Trophoblast cell (in vitro differentiated cells and primary cell): ENCODE data around the gene SLC5A10.
"Not testable (repeated sequence)": the region's sequence is repeated elsewhere in the genome, so short reads cannot be mapped to it uniquely, and the experiment has no call there.

ENCODE experiments used
- DNase-seq, 2 donors: peaks; one replicate each; pipeline ENCODE4 v3.0.0-alpha.2; 2016
- H2AFZ ChIP-seq: 2 replicates; pipeline ENCODE4 v1.6.1; 2013; ENCODE audit warnings: low read length, moderate library complexity, mild to moderate bottlenecking; ENCODE audit not compliant: insufficient read depth, poor library complexity
- H2AK5ac ChIP-seq: 2 replicates; pipeline ENCODE4 v1.6.1; 2013; ENCODE audit warnings: mild to moderate bottlenecking, low read length
- H2BK120ac ChIP-seq: 2 replicates; pipeline ENCODE4 v1.6.1; 2013; ENCODE audit warnings: low read length, mild to moderate bottlenecking, moderate library complexity; ENCODE audit not compliant: insufficient read depth, poor library complexity
- H2BK12ac ChIP-seq: 2 replicates; pipeline ENCODE4 v1.6.1; 2013; ENCODE audit warnings: mild to moderate bottlenecking, low read length, moderate library complexity
- H2BK5ac ChIP-seq: 2 replicates; pipeline ENCODE4 v1.6.1; 2013; ENCODE audit warnings: low read length, low read depth, moderate library complexity, mild to moderate bottlenecking; ENCODE audit not compliant: poor library complexity
- H3K14ac ChIP-seq: 2 replicates; pipeline ENCODE4 v1.6.1; 2013; ENCODE audit warnings: mild to moderate bottlenecking, low read length
- H3K18ac ChIP-seq: 2 replicates; pipeline ENCODE4 v1.6.1; 2013; ENCODE audit warnings: mild to moderate bottlenecking, low read length
- H3K23ac ChIP-seq: 2 replicates; pipeline ENCODE4 v1.6.1; 2013; ENCODE audit warnings: low read length
- H3K27ac ChIP-seq: 2 replicates; pipeline ENCODE4 v1.5.1; 2013; ENCODE audit warnings: low read depth, mild to moderate bottlenecking, inconsistent platforms, low read length, moderate library complexity
- H3K27me3 ChIP-seq: 2 replicates; pipeline ENCODE4 v1.6.1; 2013; ENCODE audit warnings: inconsistent platforms, mild to moderate bottlenecking, low read length, moderate library complexity; ENCODE audit not compliant: insufficient read depth
- H3K36me3 ChIP-seq, 2 experiments: 1 replicate in 1 of 2; 2 replicates in 1 of 2; pipeline ENCODE4 v1.6.1; 2013; ENCODE audit warnings: low read length in 2 of 2, mild to moderate bottlenecking in 2 of 2, moderate library complexity in 1 of 2; ENCODE audit not compliant: insufficient read depth in 2 of 2, control insufficient read depth in 1 of 2
- H3K4ac ChIP-seq: 2 replicates; pipeline ENCODE4 v1.6.1; 2013; ENCODE audit warnings: low read depth, mild to moderate bottlenecking, low read length, moderate library complexity
- H3K4me1 ChIP-seq, 2 experiments: 1 replicate in 1 of 2; 2 replicates in 1 of 2; pipeline ENCODE4 v1.6.1; 2013; ENCODE audit warnings: low read length in 2 of 2, mild to moderate bottlenecking in 2 of 2, moderate library complexity in 1 of 2; ENCODE audit not compliant: insufficient read depth in 2 of 2, control insufficient read depth in 1 of 2
- H3K4me2 ChIP-seq: 2 replicates; pipeline ENCODE4 v1.6.1; 2013; ENCODE audit warnings: inconsistent platforms, mild to moderate bottlenecking, low read length, moderate library complexity
- H3K4me3 ChIP-seq: 2 replicates; pipeline ENCODE4 v1.5.1; 2013; ENCODE audit warnings: mild to moderate bottlenecking, low read depth, low read length, inconsistent platforms
- H3K79me1 ChIP-seq: one replicate; pipeline ENCODE4 v1.6.1; 2013; ENCODE audit warnings: low read length
- H3K79me2 ChIP-seq: 2 replicates; pipeline ENCODE4 v1.6.1; 2013; ENCODE audit warnings: low read length, mild to moderate bottlenecking; ENCODE audit not compliant: control insufficient read depth, insufficient read depth, poor library complexity
- H3K9ac ChIP-seq: 2 replicates; pipeline ENCODE4 v1.6.1; 2013; ENCODE audit warnings: mild to moderate bottlenecking, low read length
- H3K9me3 ChIP-seq: 2 replicates; pipeline ENCODE4 v1.6.1; 2013; ENCODE audit warnings: low read depth, mild to moderate bottlenecking, control low read depth, inconsistent platforms, low read length; ENCODE audit not compliant: insufficient read depth
- H4K12ac ChIP-seq: 2 replicates; pipeline ENCODE4 v1.6.1; 2013; ENCODE audit warnings: low read depth, mild to moderate bottlenecking, low read length, moderate library complexity
- H4K8ac ChIP-seq: 2 replicates; pipeline ENCODE4 v1.6.1; 2013; ENCODE audit warnings: low read depth, mild to moderate bottlenecking, low read length, moderate library complexity
- H4K91ac ChIP-seq: one replicate; pipeline ENCODE4 v1.6.1; 2013; ENCODE audit warnings: low read depth, mild to moderate bottlenecking, low read length, moderate library complexity
- WGBS: extraction: QIAGEN DNeasy Blood & Tissue Kit; methylation state at CpG from one replicate; pipeline ENCODE4 v1.1.7; 2013; ENCODE audit warnings: missing lambda C conversion rate; ENCODE audit not compliant: insufficient read length, insufficient coverage; ENCODE audit errors: extremely low coverage; 5-methylcytosine and 5-hydroxymethylcytosine counted together

SLC5A10 gene

GRCh38 chr17:19038730-19039129, 86.8 kb downstream of the SLC5A10 start:
- H4K8ac ChIP-seq, H2BK5ac ChIP-seq, H3K79me1 ChIP-seq, H3K9me3 ChIP-seq, H2AK5ac ChIP-seq, H3K79me2 ChIP-seq, H3K9ac ChIP-seq, H3K4me1 ChIP-seq, DNase-seq, H3K36me3 ChIP-seq, H4K91ac ChIP-seq, H3K23ac ChIP-seq, H2AFZ ChIP-seq, H4K12ac ChIP-seq, H3K4ac ChIP-seq, H2BK120ac ChIP-seq, H3K4me3 ChIP-seq, H3K27me3 ChIP-seq, H2BK12ac ChIP-seq, H3K18ac ChIP-seq, H3K27ac ChIP-seq, H3K4me2 ChIP-seq, H3K14ac ChIP-seq: not testable (repeated sequence)
- no CpG with 5 or more reads among the region's 12 CpGs for WGBS

GRCh38 chr17:19040350-19040749, 88.4 kb downstream of the SLC5A10 start:
- not testable (repeated sequence) for H3K23ac ChIP-seq, H3K27ac ChIP-seq, H2BK5ac ChIP-seq, H3K4me2 ChIP-seq, H3K14ac ChIP-seq, H2AK5ac ChIP-seq, H4K12ac ChIP-seq, H3K27me3 ChIP-seq, H4K91ac ChIP-seq, H2BK12ac ChIP-seq, H3K4me1 ChIP-seq, H3K36me3 ChIP-seq, H3K4ac ChIP-seq, H3K9me3 ChIP-seq, H4K8ac ChIP-seq, H3K79me2 ChIP-seq, H3K18ac ChIP-seq, H2BK120ac ChIP-seq, H3K4me3 ChIP-seq, H2AFZ ChIP-seq, H3K9ac ChIP-seq, H3K79me1 ChIP-seq, DNase-seq
- WGBS = no CpG with 5 or more reads among the region's 9 CpGs

GRCh38 chr17:19041871-19042270, 89.9 kb downstream of the SLC5A10 start:
- DNase-seq, H3K9me3 ChIP-seq, H4K8ac ChIP-seq, H2BK5ac ChIP-seq, H3K9ac ChIP-seq, H3K4me2 ChIP-seq, H3K27me3 ChIP-seq, H2AFZ ChIP-seq, H4K91ac ChIP-seq, H4K12ac ChIP-seq, H3K79me2 ChIP-seq, H2AK5ac ChIP-seq, H3K36me3 ChIP-seq, H3K4me3 ChIP-seq, H3K23ac ChIP-seq, H3K18ac ChIP-seq, H3K4me1 ChIP-seq, H3K14ac ChIP-seq, H3K27ac ChIP-seq, H3K79me1 ChIP-seq, H2BK120ac ChIP-seq, H3K4ac ChIP-seq, H2BK12ac ChIP-seq: not testable (repeated sequence)
- WGBS = no CpG with 5 or more reads among the region's 10 CpGs

- not testable (repeated sequence) for H3K23ac ChIP-seq, DNase-seq, H2BK5ac ChIP-seq, H3K27ac ChIP-seq, H3K36me3 ChIP-seq, H3K4me1 ChIP-seq, H3K4ac ChIP-seq, H3K4me2 ChIP-seq, H2BK12ac ChIP-seq, H2BK120ac ChIP-seq, H3K27me3 ChIP-seq, H2AFZ ChIP-seq, H3K14ac ChIP-seq, H3K4me3 ChIP-seq, H3K79me2 ChIP-seq, H2AK5ac ChIP-seq, H3K9me3 ChIP-seq, H4K91ac ChIP-seq, H4K12ac ChIP-seq, H3K18ac ChIP-seq, H3K79me1 ChIP-seq, H3K9ac ChIP-seq, H4K8ac ChIP-seq
- WGBS = no CpG with 5 or more reads among the region's 14 CpGs
These were observed 90.4 kb downstream of the SLC5A10 start for GRCh38 chr17:19042369-19042768.
